Measurements from ENCODE around the gene PRKCZ.

The PRKCZ gene

GRCh38 chr1:2160451-2161300, 110.5 kb downstream of the PRKCZ start:
- H3K4me3 ChIP-seq (ENCODE audit: low read length), result no peak overlapping the region
- no peak for TF ChIP-seq ZNF274 (IDR thresholded peaks at IDR 0.05; ENCODE audit: low read depth, low read length)

- no peak for TF ChIP-seq ZNF274 (IDR thresholded peaks at IDR 0.05; ENCODE audit: low read depth, low read length)
- no peak overlapping the region for H3K4me3 ChIP-seq (ENCODE audit: low read length)
Observed at GRCh38 chr1:2163205-2163604, 113.0 kb downstream of the PRKCZ start.

GRCh38 chr1:2165646-2166045, 115.4 kb downstream of the PRKCZ start:
- TF ChIP-seq ZNF274 (IDR thresholded peaks at IDR 0.05; ENCODE audit: low read depth, low read length), result no peak
- H3K4me3 ChIP-seq (ENCODE audit: low read length), result no peak overlapping the region

- TF ChIP-seq ZNF274 (IDR thresholded peaks at IDR 0.05; ENCODE audit: low read depth, low read length), result no peak
- H3K4me3 ChIP-seq (ENCODE audit: low read length), result no peak overlapping the region
Observed at GRCh38 chr1:2166254-2166653, 116.0 kb downstream of the PRKCZ start.

- no peak overlapping the region for H3K4me3 ChIP-seq (ENCODE audit: low read length)
- TF ChIP-seq ZNF274 (IDR thresholded peaks at IDR 0.05; ENCODE audit: low read depth, low read length), result no peak
Observed at GRCh38 chr1:2166695-2167094, 116.5 kb downstream of the PRKCZ start.

- no peak overlapping the region for H3K4me3 ChIP-seq (ENCODE audit: low read length)
- no peak for TF ChIP-seq ZNF274 (IDR thresholded peaks at IDR 0.05; ENCODE audit: low read depth, low read length)
Observed at GRCh38 chr1:2168090-2168489, 117.9 kb downstream of the PRKCZ start.

- H3K4me3 ChIP-seq (ENCODE audit: low read length), result no peak overlapping the region
- TF ChIP-seq ZNF274 (IDR thresholded peaks at IDR 0.05; ENCODE audit: low read depth, low read length), result no peak
Observed at GRCh38 chr1:2168535-2168934, 118.3 kb downstream of the PRKCZ start.

GRCh38 chr1:2169200-2169836, 119.1 kb downstream of the PRKCZ start:
- no peak overlapping the region for H3K4me3 ChIP-seq (ENCODE audit: low read length)
- TF ChIP-seq ZNF274 (IDR thresholded peaks at IDR 0.05; ENCODE audit: low read depth, low read length), result no peak

GRCh38 chr1:2170211-2170610, 120.0 kb downstream of the PRKCZ start:
- TF ChIP-seq ZNF274 (IDR thresholded peaks at IDR 0.05; ENCODE audit: low read depth, low read length), result no peak
- H3K4me3 ChIP-seq (ENCODE audit: low read length), result no peak overlapping the region

- H3K4me3 ChIP-seq (ENCODE audit: low read length), result no peak overlapping the region
- no peak for TF ChIP-seq ZNF274 (IDR thresholded peaks at IDR 0.05; ENCODE audit: low read depth, low read length)
Observed at GRCh38 chr1:2172012-2172411, 121.8 kb downstream of the PRKCZ start.

- TF ChIP-seq ZNF274 (IDR thresholded peaks at IDR 0.05; ENCODE audit: low read depth, low read length), result no peak
- H3K4me3 ChIP-seq (ENCODE audit: low read length), result no peak overlapping the region
Observed at GRCh38 chr1:2172551-2173146, 122.4 kb downstream of the PRKCZ start.

- no peak overlapping the region for H3K4me3 ChIP-seq (ENCODE audit: low read length)
- TF ChIP-seq ZNF274 (IDR thresholded peaks at IDR 0.05; ENCODE audit: low read depth, low read length), result no peak
Observed at GRCh38 chr1:2173546-2174347, 123.5 kb downstream of the PRKCZ start.

- TF ChIP-seq ZNF274 (IDR thresholded peaks at IDR 0.05; ENCODE audit: low read depth, low read length), result no peak
- H3K4me3 ChIP-seq (ENCODE audit: low read length), result no peak overlapping the region
Observed at GRCh38 chr1:2174348-2175054, 124.3 kb downstream of the PRKCZ start.

GRCh38 chr1:2175055-2175414, 124.8 kb downstream of the PRKCZ start:
- TF ChIP-seq ZNF274 (IDR thresholded peaks at IDR 0.05; ENCODE audit: low read depth, low read length), result no peak
- no peak overlapping the region for H3K4me3 ChIP-seq (ENCODE audit: low read length)

Data from GM08714 (cell line).